GM21717 (cell line): Measurements from ENCODE around the gene PRR5L.

Experiments
- ATAC-seq: cut with Tn5 transposase; IDR thresholded peaks from one replicate; pipeline ENCODE4 v1.9.1; 2021; ENCODE audit warnings: mild to moderate bottlenecking, moderate library complexity; ENCODE audit not compliant: unreplicated experiment

The PRR5L gene

DNA sequence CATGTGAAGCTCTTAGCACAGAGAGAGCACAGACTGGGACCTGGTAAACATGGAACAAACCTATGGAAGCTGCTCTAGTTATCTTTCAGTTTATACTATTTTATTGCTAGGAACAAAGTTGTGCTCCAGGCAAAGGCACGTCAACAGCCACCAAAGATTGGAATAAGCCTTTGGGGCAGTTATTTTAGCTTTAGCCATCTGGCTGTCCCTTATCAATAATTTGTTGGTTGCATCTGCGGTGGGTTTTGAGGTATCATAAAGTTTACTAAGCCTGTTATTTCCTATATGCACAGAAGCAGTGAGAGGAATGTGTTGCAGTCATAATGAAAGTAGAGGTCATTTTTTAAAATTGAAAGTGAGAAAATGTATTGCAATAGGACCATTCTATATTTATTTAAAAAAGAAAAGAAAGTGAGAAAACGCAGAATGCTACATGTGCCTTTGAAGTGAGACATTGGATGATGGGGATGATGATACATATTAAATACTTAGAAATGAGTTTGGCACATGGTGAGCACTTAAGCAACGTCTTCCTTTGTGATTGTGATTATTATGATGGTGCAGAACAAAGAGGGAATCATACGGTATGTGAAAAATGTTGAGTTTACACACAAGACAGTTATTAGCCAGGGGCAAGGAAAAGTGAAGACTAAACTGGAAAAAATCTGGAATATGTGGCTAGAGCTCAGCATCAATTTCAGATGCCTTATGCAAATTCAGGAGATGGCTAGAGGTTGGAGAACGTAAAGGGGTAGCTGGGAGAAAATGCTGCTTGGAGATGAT, 58.3 kb downstream of the PRR5L start:
- ATAC-seq, result peak; percentile 88

DNA sequence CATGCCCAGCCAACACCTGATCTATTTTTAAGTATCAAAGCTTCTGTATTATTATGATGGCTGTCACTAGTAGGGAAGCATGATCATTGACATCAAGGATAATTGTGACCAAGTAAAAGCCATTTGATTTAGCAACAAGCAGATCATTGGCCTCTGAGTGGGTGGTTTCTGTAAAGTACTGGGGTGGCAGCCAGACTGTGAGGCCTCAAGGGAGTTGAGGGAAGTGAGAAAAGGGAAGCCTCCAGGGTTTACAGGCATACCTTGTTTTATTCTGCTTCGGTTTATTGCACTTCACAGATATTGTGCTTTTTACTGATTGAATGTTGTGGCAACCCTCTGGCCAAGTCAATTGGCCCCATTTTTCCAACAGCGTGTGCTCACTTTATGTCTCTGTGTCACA, 60.1 kb downstream of the PRR5L start:
- ATAC-seq, result peak; percentile 66

DNA sequence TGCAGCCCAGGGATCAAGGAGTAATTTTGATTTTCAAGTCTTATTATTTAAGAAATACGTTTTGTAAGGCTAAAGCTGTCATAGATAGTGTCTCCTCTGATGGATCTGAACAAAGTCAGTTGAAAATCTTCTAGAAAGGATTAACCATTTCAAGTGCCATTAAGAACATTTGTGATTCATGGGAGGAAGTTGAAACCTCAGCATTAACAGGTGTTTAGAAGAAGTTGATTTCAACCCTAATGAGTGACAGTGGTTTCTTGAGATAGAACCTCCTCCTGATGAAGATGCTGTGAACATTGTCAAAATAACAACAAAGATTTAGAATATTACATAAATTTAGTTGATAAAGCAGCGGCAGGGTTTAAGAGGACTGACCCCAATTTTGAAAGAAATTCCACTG, 61.7 kb downstream of the PRR5L start:
- no peak for ATAC-seq

DNA sequence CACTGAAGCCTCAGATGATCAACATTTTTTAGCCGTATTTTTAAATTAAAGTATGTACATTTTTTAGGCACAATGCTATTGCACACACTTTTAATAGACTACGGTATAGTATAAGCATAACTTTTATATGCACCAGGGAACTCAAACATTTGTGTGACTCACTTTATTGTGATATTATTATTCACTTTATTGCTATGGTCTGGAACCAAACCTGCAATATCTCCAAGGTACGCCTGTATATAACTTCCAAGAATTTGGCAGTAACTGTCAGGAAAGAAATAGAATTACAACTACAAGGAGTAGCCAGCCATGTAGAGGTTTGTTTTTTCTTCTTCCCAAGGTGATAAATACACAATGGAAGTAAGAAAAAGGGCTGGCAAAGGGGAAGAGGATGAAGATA, 62.3 kb downstream of the PRR5L start:
- ATAC-seq, result no peak

DNA sequence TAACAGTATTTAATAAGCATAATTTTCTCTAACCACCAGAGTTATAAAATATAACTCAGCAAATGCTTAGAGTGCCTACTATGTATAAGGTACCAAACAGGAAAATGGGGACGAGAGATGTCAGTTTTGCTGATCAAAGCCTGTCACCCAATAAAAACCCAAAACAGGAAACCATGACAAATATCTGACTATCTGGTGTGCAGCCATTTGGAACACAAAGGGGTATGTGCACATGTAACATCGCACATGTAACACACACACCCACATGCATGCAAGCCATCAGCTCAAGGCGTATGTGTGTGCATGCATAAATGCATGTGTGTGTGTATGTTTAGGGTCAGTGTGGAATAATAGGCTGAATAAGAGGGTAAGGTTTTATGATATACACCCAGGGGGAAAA, 64.2 kb downstream of the PRR5L start:
- no peak for ATAC-seq

DNA sequence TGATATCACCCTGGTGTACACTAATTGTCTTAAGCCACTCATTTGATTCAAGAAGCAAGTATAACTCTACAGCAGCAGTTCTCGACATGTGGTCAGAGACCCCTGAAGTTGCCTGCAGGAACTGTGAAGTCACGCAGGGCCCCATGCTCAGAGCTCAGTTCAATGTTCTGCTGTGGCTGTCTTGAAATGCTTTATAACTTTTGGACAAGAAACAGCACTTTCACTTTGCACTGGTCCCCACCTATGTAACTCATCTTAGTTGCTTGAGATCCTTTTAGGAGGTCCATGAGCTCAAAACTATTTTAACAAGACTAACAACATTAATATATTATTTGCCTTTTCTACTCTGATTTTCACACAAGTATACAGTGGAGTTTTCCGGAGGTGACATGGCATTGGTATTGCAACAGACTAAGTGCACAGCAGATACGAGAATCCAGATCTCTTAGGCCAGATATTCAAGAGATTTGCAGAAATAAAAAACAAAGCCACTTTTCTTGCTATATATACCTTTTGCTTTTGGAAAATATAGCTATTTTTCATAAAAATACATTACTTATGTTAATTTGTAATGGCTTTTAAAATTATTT, 64.8 kb downstream of the PRR5L start:
- ATAC-seq, result no peak

DNA sequence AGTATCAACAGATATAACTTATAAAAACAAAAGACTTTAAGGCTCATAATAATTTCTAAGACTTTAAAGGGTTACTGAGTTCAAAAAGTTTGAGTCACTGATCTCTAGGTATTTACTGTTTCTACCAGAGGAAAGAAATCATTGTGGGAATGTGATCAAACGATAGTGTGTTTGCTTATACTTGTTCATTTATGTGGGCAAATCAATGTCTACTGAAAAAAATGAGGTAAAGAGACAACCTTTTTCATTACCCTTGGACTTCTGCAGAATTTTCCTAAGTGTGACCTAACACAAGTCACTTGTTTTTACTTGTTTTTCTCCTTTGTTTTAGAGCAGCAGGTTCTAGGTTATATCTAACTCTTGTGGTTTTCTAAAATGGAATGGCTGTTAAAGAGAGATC, 65.4 kb downstream of the PRR5L start:
- ATAC-seq, result no peak

DNA sequence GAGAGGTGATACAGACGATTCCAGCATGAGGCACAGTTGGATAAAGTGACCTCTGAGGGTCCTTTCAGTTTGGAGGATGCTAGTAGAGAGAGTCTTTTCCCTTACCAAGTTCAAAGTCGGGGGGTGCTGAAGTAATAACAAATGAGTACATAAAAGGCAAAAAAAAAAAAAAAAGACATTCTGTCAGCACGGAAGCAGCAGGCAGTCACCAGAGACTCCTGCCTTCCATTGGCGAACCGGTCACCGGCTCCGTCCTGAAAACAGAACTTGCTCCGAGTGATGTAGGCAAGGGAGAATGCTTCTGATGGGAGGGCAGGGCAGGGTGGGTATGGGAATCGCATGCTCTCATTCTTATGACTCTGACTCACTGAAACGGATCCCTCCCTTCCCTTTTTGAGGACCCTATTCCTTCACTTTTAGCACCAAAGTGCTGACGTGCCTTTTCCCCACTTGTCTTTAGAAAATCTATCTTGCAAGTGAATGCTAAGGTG, 65.9 kb downstream of the PRR5L start:
- ATAC-seq, result no peak

DNA sequence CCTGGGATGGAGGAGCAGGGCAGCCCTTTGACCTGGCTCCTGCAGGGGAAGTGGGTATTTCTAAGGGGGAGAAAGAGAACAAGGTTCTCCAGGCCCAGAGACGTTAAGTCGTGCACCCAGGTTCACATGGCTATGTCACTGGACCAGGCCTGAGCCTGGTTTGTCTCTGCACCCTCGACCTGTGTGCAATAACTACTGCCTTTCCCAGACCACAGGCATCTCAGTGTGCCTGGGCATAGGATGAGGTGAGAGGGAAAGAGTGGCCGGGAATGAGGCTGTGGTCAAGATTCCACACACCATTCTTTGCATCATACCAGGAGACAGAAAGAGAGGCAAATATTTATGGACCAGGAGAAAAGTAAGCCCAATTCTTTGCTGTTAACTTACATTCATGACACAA, 66.8 kb downstream of the PRR5L start:
- no peak for ATAC-seq

DNA sequence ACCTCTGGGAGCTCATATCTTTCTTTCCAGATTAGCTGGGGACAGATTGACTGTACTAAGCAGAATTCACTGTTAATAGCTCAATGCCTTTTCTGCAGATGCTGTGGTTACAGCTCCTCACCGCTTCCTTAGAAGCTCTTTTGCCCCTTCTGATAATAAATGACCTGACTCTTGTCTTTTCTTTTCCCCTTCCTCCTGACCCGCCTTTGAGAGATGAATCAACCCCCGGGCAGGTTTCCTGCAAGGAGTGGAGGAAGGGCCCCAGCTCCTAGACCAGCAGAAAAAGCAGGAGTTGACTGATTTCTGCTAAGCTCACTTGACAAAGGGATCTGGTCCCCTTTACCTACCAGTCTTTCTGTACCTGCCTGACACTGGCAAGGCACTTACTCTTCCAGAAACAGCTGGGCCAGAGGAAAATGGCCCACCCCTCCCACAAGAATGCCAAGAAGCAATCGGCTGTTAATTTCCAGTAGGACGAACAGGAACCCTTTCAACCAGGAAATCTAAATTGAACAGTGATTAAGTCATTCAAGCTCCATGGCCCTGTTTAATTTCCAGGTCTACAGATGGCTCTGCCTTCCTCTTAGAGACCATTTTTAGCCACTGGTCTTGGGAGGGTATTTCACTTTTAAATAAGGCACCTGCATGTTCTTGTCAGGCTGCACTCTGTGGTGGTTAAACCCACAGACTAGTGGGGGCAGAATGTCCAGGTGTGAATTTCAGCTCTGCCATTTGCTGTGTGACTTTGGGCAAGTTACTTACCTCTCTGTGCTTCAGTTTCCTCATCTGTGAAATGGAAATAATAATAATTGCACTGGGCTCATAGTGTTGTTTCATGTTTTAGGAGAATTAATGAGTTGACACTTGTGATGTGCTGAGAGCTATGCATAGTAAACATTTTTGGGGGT, 67.5 kb downstream of the PRR5L start:
- no peak for ATAC-seq

DNA sequence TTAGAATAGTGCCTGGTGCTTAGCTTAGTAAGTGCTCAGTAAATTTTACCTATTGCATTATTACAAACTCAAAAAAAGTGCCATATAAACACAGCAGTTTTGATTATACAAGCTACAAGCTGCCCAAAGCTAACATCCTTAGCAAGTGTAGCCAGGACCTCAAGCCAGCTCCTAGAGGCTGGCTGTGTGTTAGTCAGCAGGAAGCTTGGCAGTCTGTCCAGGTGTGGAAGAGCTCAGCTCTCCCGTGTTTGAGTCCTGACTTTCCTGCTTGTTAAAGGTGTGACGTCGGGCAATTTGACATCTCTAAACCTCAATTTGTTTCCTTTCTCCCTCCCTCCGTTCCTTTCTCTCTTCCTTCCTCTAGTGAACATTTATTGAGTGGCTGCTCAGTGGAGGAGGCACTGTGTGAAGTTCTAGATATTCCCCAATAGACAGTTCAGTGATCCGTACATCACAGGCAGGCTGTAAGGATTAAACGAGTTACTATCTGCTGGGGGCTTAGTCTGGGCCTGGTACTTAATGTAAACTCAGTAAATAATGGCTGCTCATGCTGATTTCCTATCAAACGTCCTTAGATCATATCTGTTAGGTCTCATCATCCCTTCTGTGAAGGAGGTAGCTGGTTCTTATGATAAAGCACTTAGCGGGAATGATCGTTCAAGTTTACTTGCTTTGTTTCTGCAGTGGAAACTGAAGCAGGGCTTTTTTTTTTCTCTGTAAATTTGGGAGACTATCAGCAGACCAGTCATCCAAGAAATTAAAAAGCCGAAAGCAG, 68.7 kb downstream of the PRR5L start:
- no peak for ATAC-seq

DNA sequence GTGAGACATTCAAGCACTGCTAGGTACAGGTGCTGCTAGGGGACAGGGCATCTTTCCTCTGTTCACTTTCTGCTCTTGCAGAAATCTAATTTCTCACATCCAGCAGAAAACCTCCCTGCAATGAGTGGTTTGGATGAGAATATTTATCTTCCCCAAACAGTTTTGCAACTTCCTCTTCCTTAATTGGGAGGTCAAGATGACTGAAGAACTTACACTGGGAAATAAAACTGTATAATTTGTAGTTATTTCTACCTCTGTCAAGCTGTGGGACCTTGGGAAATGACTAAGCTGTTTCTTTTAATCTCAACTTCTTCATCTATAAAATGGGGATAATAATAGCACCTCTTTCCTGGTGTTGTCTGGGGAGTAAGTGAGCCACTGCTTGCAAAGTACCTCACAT, 69.8 kb downstream of the PRR5L start:
- ATAC-seq, result no peak

DNA sequence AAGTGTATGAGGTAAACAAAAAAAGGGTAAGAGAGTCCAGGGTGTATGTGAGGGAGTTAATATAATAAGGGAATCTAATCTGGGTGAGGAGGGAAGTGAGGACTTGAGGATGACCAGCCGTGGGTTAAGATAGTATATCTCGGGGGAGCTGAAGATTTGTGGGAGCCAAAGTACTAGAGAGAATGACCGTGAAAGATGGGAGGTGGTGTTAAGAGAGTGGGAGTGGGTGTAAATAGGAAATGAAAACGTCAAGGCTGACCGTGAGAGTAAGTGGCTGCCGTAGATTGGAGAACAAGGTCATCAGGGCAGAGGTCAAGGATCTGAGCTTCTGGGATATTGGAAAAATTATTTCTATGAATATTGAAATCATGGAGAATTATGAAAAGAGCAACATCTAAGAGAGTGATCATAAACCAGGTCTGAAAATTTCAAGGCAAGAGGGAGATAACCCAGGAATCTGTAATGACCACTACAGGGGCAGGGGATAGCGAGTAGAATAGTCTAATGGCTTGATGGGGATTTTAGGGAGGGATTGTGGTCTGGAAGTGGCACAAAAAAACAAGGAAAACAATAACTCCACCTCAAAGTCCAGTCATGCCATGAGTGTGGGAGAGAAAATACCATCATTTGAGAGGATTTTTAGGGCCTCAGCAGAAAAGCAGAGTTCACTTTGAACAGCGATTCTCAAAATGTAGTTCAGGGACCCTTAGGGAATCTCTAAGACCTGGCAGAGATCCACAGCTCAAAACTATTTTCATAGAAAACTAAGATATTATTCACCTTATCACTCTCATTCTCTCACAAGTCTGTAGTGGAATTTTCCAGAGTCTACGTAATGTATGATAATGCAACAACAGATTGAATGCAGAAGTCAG, 72.0 kb downstream of the PRR5L start:
- no peak for ATAC-seq

DNA sequence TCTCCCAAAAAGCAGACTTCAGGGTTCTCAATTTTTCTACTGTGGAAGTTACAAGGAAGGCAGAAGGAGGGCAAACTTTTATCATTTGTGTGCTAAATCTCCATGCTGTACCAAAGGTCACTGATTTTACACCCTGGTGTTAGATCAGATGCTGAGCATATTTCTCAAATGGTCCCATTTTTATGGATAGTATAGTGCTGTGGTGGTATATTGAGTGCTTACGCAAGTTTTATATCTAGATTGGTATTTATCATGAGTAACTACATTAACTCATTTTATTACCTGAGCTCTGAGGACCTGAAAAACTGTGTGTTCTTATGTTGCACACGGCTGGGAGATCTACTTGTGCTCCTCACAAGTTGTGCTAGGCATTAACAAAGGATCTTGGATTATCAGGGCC, 75.1 kb downstream of the PRR5L start:
- no peak for ATAC-seq

DNA sequence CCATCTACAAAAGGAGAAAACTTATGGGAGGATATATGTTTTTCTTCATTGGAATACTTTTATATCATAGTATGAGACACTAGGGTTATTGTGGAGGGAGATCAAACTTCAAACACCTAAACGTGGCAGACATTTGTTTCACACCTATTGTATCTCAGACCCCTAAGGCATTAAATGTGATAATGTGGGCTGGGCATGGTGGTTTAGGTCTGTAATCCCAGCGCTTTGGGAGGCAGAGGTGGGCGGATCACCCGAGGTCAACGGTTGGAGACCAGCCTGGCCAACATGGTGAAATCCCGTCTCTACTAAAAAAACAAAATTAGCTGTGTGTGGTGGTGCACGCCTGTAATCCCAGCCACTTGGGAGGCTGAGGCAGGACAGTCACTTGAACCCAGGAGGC, 75.5 kb downstream of the PRR5L start:
- ATAC-seq, result no peak

DNA sequence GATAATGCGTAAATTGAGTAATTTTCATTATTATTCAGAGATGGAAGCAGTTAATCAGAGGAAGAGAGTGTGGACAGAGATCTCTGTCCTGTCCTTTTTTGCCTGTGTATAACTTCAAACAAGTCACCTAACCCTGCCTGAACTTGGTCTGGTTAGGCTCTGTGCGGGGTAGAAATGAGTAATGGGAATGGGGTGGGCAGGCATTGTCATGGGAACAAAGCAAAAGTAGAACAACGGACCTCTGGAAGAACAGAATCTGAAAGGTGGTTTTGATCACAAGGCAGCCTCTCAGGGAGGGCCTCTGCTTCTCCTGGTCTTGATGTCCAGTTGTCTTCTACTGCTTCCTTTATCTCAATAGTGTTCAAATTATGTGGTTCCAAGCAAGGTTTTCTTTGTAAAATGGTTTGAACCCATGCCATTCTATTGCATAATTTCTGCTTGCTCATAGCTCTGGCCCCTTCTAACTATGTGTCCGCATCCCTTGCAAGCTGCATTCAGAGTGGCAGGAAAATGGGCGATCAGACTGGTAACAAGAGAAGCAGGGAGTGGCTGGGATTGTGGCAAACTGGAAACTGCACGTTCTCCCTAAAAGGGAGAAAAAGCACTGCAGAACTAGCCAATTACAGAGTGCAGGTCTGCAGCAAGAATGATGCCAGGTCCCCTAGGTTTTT, 76.1 kb downstream of the PRR5L start:
- no peak for ATAC-seq

DNA sequence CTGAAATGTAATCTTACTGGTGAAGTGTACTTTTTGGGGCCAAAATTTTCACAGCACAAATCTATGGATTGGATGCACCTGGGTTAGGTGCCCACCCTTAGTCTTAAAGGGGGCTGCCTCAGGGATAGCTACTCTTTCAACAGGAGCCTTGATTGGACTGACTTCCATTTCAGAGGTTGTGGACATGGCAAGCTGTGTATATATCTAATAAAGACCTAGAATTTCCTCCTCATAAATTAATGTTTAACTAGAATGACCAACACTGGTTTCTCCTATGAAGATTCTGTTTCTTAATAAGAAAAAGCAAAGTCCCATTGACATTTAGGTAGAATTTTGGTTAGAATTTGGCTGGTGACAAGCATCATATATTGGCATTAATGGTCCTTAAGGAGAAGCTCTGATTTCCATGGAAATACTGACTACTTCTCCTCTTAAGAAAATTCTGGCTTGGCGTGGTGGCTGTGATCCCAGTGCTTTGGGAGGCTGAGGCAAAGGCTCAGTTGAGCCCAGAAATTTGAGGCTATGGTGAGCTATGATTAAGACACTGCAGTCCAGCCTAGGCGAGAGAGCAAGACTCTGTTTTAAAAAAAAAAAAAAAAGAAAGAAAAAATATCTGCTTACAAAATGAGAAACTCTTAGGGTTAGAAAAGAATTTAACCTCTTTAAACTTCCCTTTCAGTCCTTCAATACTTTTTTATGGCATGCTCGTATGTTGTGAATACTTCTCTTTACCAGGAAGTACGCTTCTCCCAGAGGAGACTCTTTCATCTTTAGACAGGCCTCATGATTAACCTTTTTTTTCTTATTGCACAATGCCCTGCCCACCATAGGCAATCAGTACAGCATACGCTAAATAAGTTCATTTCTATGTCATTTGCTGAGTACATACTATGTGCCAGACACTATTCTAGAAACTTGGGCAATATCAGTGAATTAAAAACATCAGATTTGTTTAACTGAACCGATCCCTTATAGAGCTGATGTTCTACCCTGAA, 77.2 kb downstream of the PRR5L start:
- ATAC-seq, result no peak

DNA sequence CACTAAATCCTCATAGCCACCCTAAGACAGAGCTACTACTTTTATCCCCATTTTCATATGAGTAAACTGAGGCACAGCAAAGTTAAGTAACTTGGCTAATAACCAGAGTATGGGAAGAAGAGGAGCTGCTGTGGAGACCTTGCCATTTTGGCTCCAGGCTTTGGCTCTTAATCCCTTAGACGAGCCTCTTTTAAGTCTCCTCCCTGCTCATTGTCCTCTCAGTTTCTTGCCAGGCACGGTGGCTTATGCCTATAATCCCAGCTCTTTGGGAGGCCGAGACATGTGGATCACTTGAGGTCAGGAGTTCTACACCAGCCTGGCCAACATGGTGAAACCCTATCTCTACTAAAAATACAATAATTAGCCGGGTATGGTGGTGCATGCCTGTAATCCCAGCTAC, 78.6 kb downstream of the PRR5L start:
- ATAC-seq, result no peak
